H9 (cell line): ENCODE data around the gene B3GNT9. TPM values are rescaled to one million over a fixed set of nuclear protein-coding genes. Genes with fewer than 3 reads are reported as not detected.

Source experiments
- DNase-seq: peaks from one replicate; pipeline ENCODE4 v3.0.0-alpha.2; 2017
- H2AFZ ChIP-seq: one replicate; pipeline ENCODE4 v1.6.1; 2013; ENCODE audit warnings: mild to moderate bottlenecking, low read length, control low read depth, moderate library complexity
- H2AK5ac ChIP-seq: 2 replicates; pipeline ENCODE4 v1.6.1; 2013; ENCODE audit warnings: low read length, control low read depth, mixed read lengths; ENCODE audit not compliant: insufficient read length
- H2BK120ac ChIP-seq: one replicate; pipeline ENCODE4 v1.6.1; 2013; ENCODE audit warnings: low read depth, mild to moderate bottlenecking, low read length, control low read depth, inconsistent platforms; ENCODE audit not compliant: poor library complexity, severe bottlenecking
- H2BK12ac ChIP-seq: 2 replicates; pipeline ENCODE4 v1.6.1; 2013; ENCODE audit warnings: low read length, control low read depth, mixed read lengths, low read depth; ENCODE audit not compliant: insufficient read length
- H2BK15ac ChIP-seq: 2 replicates; pipeline ENCODE4 v1.6.1; 2013; ENCODE audit warnings: low read depth, low read length, control low read depth
- H2BK20ac ChIP-seq: one replicate; pipeline ENCODE4 v1.6.1; 2013; ENCODE audit warnings: low read depth, mild to moderate bottlenecking, low read length, control low read depth, inconsistent platforms; ENCODE audit not compliant: poor library complexity, severe bottlenecking
- H2BK5ac ChIP-seq: 2 replicates; pipeline ENCODE4 v1.6.1; 2013; ENCODE audit warnings: low read length, control low read depth, mixed read lengths; ENCODE audit not compliant: insufficient read length
- H3K14ac ChIP-seq: 2 replicates; pipeline ENCODE4 v1.6.1; 2013; ENCODE audit warnings: low read length, control low read depth; ENCODE audit not compliant: insufficient read depth
- H3K18ac ChIP-seq: 2 replicates; pipeline ENCODE4 v1.6.1; 2013; ENCODE audit warnings: low read depth, mild to moderate bottlenecking, mixed read lengths, low read length, control low read depth; ENCODE audit not compliant: insufficient read length
- H3K23ac ChIP-seq: 2 replicates; pipeline ENCODE4 v1.6.1; 2013; ENCODE audit warnings: low read length, control low read depth, mixed read lengths, low read depth; ENCODE audit not compliant: insufficient read length
- H3K23me2 ChIP-seq: 2 replicates; pipeline ENCODE4 v1.6.1; 2013; ENCODE audit warnings: low read depth, mild to moderate bottlenecking, mixed read lengths, low read length, control low read depth; ENCODE audit not compliant: insufficient read length, poor library complexity, severe bottlenecking
- H3K27ac ChIP-seq: 2 replicates; pipeline ENCODE4 v1.5.1; 2013; ENCODE audit warnings: low read length, control low read depth, mixed read lengths, low read depth; ENCODE audit not compliant: insufficient read length
- H3K27me3 ChIP-seq: 2 replicates; pipeline ENCODE4 v1.6.1; 2013; ENCODE audit warnings: low read length, control low read depth, inconsistent platforms; ENCODE audit not compliant: insufficient read depth
- H3K4ac ChIP-seq: 2 replicates; pipeline ENCODE4 v1.6.1; 2013; ENCODE audit warnings: low read depth, mild to moderate bottlenecking, control low read depth, inconsistent platforms, low read length, moderate library complexity
- H3K4me1 ChIP-seq: 2 replicates; pipeline ENCODE4 v1.6.1; 2013; ENCODE audit warnings: low read length, control low read depth, inconsistent platforms; ENCODE audit not compliant: insufficient read depth
- H3K4me2 ChIP-seq: 2 replicates; pipeline ENCODE4 v1.6.1; 2013; ENCODE audit warnings: low read length, control low read depth, mixed read lengths; ENCODE audit not compliant: insufficient read length, insufficient read depth
- H3K56ac ChIP-seq: 2 replicates; pipeline ENCODE4 v1.6.1; 2013; ENCODE audit warnings: low read depth, mild to moderate bottlenecking, mixed read lengths, low read length, control low read depth; ENCODE audit not compliant: insufficient read length
- H3K79me1 ChIP-seq: 2 replicates; pipeline ENCODE4 v1.6.1; 2013; ENCODE audit warnings: low read depth, mild to moderate bottlenecking, moderate library complexity, low read length, control low read depth, inconsistent platforms; ENCODE audit not compliant: insufficient read depth, poor library complexity, severe bottlenecking
- H3K79me2 ChIP-seq: 2 replicates; pipeline ENCODE4 v1.6.1; 2013; ENCODE audit warnings: low read length, control low read depth, inconsistent platforms; ENCODE audit not compliant: insufficient read depth
- H3K9ac ChIP-seq: 2 replicates; pipeline ENCODE4 v1.6.1; 2013; ENCODE audit warnings: low read length, control low read depth, mixed read lengths; ENCODE audit not compliant: insufficient read length; ENCODE audit errors: extremely low read depth
- H3K9me3 ChIP-seq: one replicate; pipeline ENCODE4 v1.6.1; 2013; ENCODE audit warnings: low read depth, low read length, inconsistent platforms; ENCODE audit not compliant: control insufficient read depth
- H3T11ph ChIP-seq: one replicate; pipeline ENCODE4 v1.6.1; 2013; ENCODE audit warnings: mild to moderate bottlenecking, low read length, control low read depth, inconsistent platforms
- H4K20me1 ChIP-seq: one replicate; pipeline ENCODE4 v1.6.1; 2013; ENCODE audit not compliant: control insufficient read depth, insufficient read length, insufficient read depth
- H4K5ac ChIP-seq: 2 replicates; pipeline ENCODE4 v1.6.1; 2013; ENCODE audit warnings: low read depth, mild to moderate bottlenecking, mixed read lengths, low read length, control low read depth; ENCODE audit not compliant: insufficient read length
- H4K8ac ChIP-seq: replicated peaks from 2 replicates; pipeline ENCODE4 v1.6.1; 2013; ENCODE audit warnings: low read length, control low read depth, mixed read lengths, low read depth; ENCODE audit not compliant: insufficient read length
- H4K91ac ChIP-seq: 2 replicates; pipeline ENCODE4 v1.6.1; 2013; ENCODE audit warnings: low read depth, mild to moderate bottlenecking, moderate library complexity, mixed read lengths, low read length, control low read depth; ENCODE audit not compliant: insufficient read length
- H3K27ac Mint-ChIP-seq, 3 experiments: 2 replicates in 2 of 3; 3 replicates in 1 of 3; pipeline ENCODE4 v1.8.0; 2020 to 2021; ENCODE audit warnings: mixed read lengths in 3 of 3, mild to moderate bottlenecking in 1 of 3, moderate library complexity in 1 of 3
- H3K27me3 Mint-ChIP-seq: 2 replicates; pipeline ENCODE4 v1.8.0; 2021; ENCODE audit warnings: low read depth, mild to moderate bottlenecking, moderate library complexity, mixed read lengths
- H3K36me3 Mint-ChIP-seq, 3 experiments: 2 replicates in 2 of 3; 3 replicates in 1 of 3; pipeline ENCODE4 v1.8.0; 2020 to 2021; ENCODE audit warnings: low read depth in 3 of 3, mixed read lengths in 3 of 3; ENCODE audit not compliant: insufficient read depth in 1 of 3
- H3K4me1 Mint-ChIP-seq, 2 experiments: 2 replicates each; pipeline ENCODE4 v1.8.0; 2020; ENCODE audit warnings: mixed read lengths in 2 of 2
- H3K4me3 Mint-ChIP-seq, 2 experiments: 2 replicates in 1 of 2; 3 replicates in 1 of 2; pipeline ENCODE4 v1.8.0; 2020 to 2021; ENCODE audit warnings: mild to moderate bottlenecking in 2 of 2, mixed read lengths in 2 of 2, moderate library complexity in 1 of 2
- H3K9me3 Mint-ChIP-seq, 2 experiments: 2 replicates in 1 of 2; 3 replicates in 1 of 2; pipeline ENCODE4 v1.8.0; 2020; ENCODE audit warnings: mild to moderate bottlenecking in 2 of 2, mixed read lengths in 2 of 2, moderate library complexity in 1 of 2
- CTCF ChIP-seq: fragments of 200-600 bp; sonication (generic); conservative IDR thresholded peaks from 3 replicates; pipeline ENCODE4 v1.8.0; 2021; ENCODE audit warnings: antibody characterized with exemption, mild to moderate bottlenecking
- WGBS: extraction: QIAGEN DNeasy Blood & Tissue Kit; methylation state at CpG from one replicate; pipeline ENCODE4 v1.1.7; 2013; ENCODE audit warnings: missing lambda C conversion rate, low lambda C conversion rate, mixed read lengths; ENCODE audit not compliant: insufficient read length; ENCODE audit errors: extremely low coverage; 5-methylcytosine and 5-hydroxymethylcytosine counted together
- total RNA-seq: library from RNA; stranded (reverse); gene quantifications from 2 replicates; pipeline ENCODE4 v1.2.1, GENCODE V29; 2021

Gene B3GNT9
- total RNA-seq, 1 experiment from 2014 or later, result 11.2 TPM

DNA sequence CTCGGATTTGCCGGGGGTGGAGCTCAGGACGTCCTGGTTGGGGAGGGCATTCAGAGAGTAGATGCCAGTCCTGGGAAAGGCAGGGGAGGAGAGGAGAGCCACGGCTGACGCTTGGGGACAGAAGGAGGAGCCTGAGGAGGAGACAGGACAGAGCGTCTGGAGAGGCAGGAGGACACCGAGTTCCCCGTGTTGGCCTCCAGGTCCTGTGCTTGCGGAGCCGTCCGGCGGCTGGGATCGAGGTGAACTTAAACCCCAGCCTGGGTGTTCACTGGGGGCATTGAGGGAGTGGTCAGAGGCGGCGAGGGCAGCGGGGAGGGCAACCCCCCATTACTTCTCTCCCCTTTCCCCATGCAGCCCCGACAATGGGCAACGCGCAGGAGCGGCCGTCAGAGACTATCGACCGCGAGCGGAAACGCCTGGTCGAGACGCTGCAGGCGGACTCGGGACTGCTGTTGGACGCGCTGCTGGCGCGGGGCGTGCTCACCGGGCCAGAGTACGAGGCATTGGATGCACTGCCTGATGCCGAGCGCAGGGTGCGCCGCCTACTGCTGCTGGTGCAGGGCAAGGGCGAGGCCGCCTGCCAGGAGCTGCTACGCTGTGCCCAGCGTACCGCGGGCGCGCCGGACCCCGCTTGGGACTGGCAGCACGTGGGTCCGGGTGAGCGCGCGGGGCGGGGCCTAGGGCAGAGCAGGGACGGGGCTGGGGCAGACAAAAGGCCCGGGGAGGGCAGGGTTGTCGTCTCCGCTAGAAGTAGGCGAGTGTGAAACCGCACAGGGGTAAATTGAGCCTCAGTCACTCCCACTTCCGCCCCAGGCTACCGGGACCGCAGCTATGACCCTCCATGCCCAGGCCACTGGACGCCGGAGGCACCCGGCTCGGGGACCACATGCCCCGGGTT is 23.3 kb upstream of the B3GNT9 start:
- Histone ChIP-seq H2BK20ac (no peak overlapping the region), H3K27ac (no peak overlapping the region), H2BK5ac (no peak overlapping the region), H3K14ac (no peak overlapping the region), H3K4me2 (peak overlapping the region; percentile 58), H3K23me2 (peaks cover 27% of the 10 kb centered on the region), H3K79me2 (no peaks in the 10 kb centered on the region), H3K79me1 (no peaks in the 10 kb centered on the region), H3K9ac (no peak overlapping the region), H3K9me3 (no peaks in the 10 kb centered on the region), H3T11ph (no peak overlapping the region), H2AK5ac (no peak overlapping the region), H2BK120ac (no peak overlapping the region), H3K4ac (no peak overlapping the region), H3K27me3 (peaks cover 33% of the 10 kb centered on the region; the same call in 1 of the 2 replicates), H4K91ac (no peak overlapping the region), H4K8ac (no peak overlapping the region), H2AFZ (no peak overlapping the region), H2BK15ac (no peak overlapping the region), H3K23ac (no peak overlapping the region), H3K56ac (no peak overlapping the region), H3K4me1 (peaks cover 5% of the 10 kb centered on the region; the same call in 1 of the 2 replicates), H4K5ac (no peak overlapping the region), H3K18ac (no peak overlapping the region), H4K20me1 (no peaks in the 10 kb centered on the region), H2BK12ac (no peak overlapping the region)
- peaks cover 75% of the 10 kb centered on the region for H3K27me3 Mint-ChIP-seq
- H3K36me3 Mint-ChIP-seq, result peaks cover 0 to 6% (median 6%) of the 10 kb centered on the region in 3 experiments; a peak in 2 of 7 replicates
- TF ChIP-seq CTCF, result peak; percentile 22; the same call in 1 of the 3 replicates
- peak; percentile 84 for DNase-seq
- H3K27ac Mint-ChIP-seq, result no peak overlapping the region
- peaks cover 40 to 46% of the 10 kb centered on the region in 2 experiments for H3K4me1 Mint-ChIP-seq
- no CpG with 5 or more reads among the region's 71 CpGs for WGBS
- peak overlapping the region; percentile 71 to 89 for H3K4me3 Mint-ChIP-seq
- H3K9me3 Mint-ChIP-seq, result no peaks in the 10 kb centered on the region; a peak in 1 of 5 replicates
